Liver (tissue), 9 donors: ENCODE measurements around the gene LHX2. TPM values are rescaled to one million over a fixed set of nuclear protein-coding genes. Genes with fewer than 3 reads are reported as not detected.

Source experiments
- DNase-seq: peaks from one replicate; pipeline ENCODE4 v3.0.0-alpha.2; 2017; ENCODE audit warnings: low spot score
- H3K27ac ChIP-seq, 2 donors: one replicate each; pipeline ENCODE4 v1.7.0; 2013; ENCODE audit warnings: inconsistent platforms in 2 of 2, low read length in 2 of 2, control low read depth in 1 of 2, low read depth in 1 of 2, mild to moderate bottlenecking in 1 of 2
- H3K27me3 ChIP-seq, 4 donors: one replicate each; pipeline versions ENCODE4 v1.6.1 to v1.7.0; 2013; ENCODE audit warnings: low read length in 3 of 4, inconsistent platforms in 1 of 4, mild to moderate bottlenecking in 1 of 4, moderate library complexity in 1 of 4; ENCODE audit not compliant: control insufficient read depth in 4 of 4, insufficient read depth in 4 of 4
- H3K36me3 ChIP-seq, 4 donors: one replicate each; pipeline versions ENCODE4 v1.6.1 to v1.7.0; 2013; ENCODE audit warnings: low read length in 3 of 4, mild to moderate bottlenecking in 3 of 4, low read depth in 1 of 4, moderate library complexity in 1 of 4; ENCODE audit not compliant: control insufficient read depth in 4 of 4, insufficient read depth in 3 of 4
- H3K4me1 ChIP-seq, 4 donors: one replicate each; pipeline versions ENCODE4 v1.6.1 to v1.7.0; 2013; ENCODE audit warnings: low read length in 3 of 4, mild to moderate bottlenecking in 3 of 4, moderate library complexity in 1 of 4; ENCODE audit not compliant: control insufficient read depth in 4 of 4, insufficient read depth in 4 of 4
- H3K4me3 ChIP-seq, 3 donors: one replicate each; pipeline versions ENCODE4 v1.6.1 to v1.7.0; 2013; ENCODE audit warnings: low read length in 3 of 3, control low read depth in 1 of 3, low read depth in 1 of 3, mild to moderate bottlenecking in 1 of 3
- H3K9ac ChIP-seq, 2 donors: one replicate each; pipeline ENCODE4 v1.7.0; 2013; ENCODE audit warnings: low read length in 2 of 2, mild to moderate bottlenecking in 2 of 2, moderate library complexity in 2 of 2, control low read depth in 1 of 2, low read depth in 1 of 2
- H3K9me3 ChIP-seq, 4 donors: one replicate each; pipeline versions ENCODE4 v1.6.1 to v1.7.0; 2013; ENCODE audit warnings: low read length in 3 of 4; ENCODE audit not compliant: control insufficient read depth in 4 of 4
- FOXA1 ChIP-seq: IDR thresholded peaks from 2 replicates; pipeline ENCODE4 v1.6.1; 2016; ENCODE audit warnings: antibody characterized with exemption
- GABPA ChIP-seq, 2 donors: IDR thresholded peaks in 1 of 2; conservative IDR thresholded peaks in 1 of 2; 2 replicates each; pipeline ENCODE4 v1.6.1; 2016; ENCODE audit warnings: antibody characterized with exemption in 2 of 2, mild to moderate bottlenecking in 1 of 2, moderate library complexity in 1 of 2
- MAX ChIP-seq: IDR thresholded peaks from 2 replicates; pipeline ENCODE4 v1.6.1; 2016; ENCODE audit warnings: antibody characterized with exemption
- RAD21 ChIP-seq, 2 donors: IDR thresholded peaks; 2 replicates each; pipeline ENCODE4 v1.6.1; 2016; ENCODE audit warnings: antibody characterized with exemption in 2 of 2, mild to moderate bottlenecking in 2 of 2
- REST ChIP-seq: IDR thresholded peaks from 2 replicates; pipeline ENCODE4 v1.6.1; 2016; ENCODE audit warnings: antibody characterized with exemption, mild to moderate bottlenecking
- TAF1 ChIP-seq: conservative IDR thresholded peaks from 2 replicates; pipeline ENCODE4 v1.6.1; 2016; ENCODE audit warnings: antibody characterized with exemption, mild to moderate bottlenecking
- ZBTB33 ChIP-seq: IDR thresholded peaks from 2 replicates; pipeline ENCODE4 v1.6.1; 2016; ENCODE audit warnings: antibody characterized with exemption
- WGBS: extraction: QIAGEN DNeasy Blood & Tissue Kit; methylation state at CpG from one replicate; pipeline ENCODE4 v1.1.7; 2013; 5-methylcytosine and 5-hydroxymethylcytosine counted together
- polyA plus RNA-seq, 2 donors: library from polyadenylated mRNA; stranded (reverse) in 1 of 2; unstranded in 1 of 2; fragments of 200-250 nt in 1 of 2; fragments of >200 nt in 1 of 2; fragmentation: Nextera tagmentation in 1 of 2; extraction: Ambion mirVana in 1 of 2; gene quantifications; one replicate each; pipeline versions ENCODE4 v1.2.1 to v1.2.3, GENCODE V29; 2013 to 2015
- total RNA-seq, 2 donors: library from RNA; depleted of rRNA; stranded (reverse); fragments of >200 nt; gene quantifications; one replicate each; pipeline ENCODE4 v1.2.3, GENCODE V29; 2014
- TF ChIP-seq, protein P1 (sequence below): fragments of 150-350 bp; IDR thresholded peaks from 2 replicates; pipeline ENCODE4 v1.5.1; 2017; ENCODE audit warnings: improper control_type of control experiment, low read depth, low read length; ENCODE audit not compliant: missing input control
- donor health status: healthy.
- donor health status: healthy.
- donor health status: healthy.
- donor health status: healthy.
- donor health status: healthy.

The LHX2 gene
- total and polyA plus RNA-seq, 4 donors, result 2.0 to 2.5 (median 2.1) TPM

DNA sequence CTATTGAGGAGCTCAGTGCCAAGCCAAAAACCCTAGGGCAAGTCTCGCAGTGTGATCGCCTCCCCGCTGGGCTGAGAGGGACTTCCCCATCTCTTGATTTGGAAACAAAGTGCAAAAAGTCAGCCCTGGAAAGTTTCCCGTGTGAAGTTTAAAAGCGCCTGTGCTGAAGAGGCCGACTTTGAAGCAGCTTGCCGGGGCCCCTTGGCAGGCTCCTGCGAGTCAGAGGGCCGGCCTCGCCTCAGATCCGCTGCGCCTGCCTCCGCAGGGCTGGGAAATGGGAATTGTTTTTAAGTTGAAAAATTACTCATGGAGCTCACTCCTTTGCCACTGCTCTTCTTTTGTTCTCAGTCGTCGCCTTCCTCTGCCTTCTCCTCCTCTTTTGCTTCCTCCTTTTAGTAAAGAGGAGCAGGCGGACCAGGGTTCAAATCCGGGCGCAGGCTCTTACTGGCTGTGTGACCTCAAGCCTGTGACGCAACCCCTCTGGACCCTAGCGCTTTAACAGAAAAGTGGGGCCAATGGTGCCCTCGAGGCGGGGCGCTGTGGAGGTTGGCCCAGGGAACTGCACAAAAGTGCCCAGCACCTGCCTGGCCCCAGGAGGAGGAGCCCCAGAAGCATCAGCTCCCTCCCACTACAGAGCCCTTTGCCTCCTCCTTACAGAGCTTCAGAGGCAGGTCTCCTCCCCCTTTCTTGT, 14.7 kb upstream of the LHX2 start:
- WGBS, result 8% methylated on average over 23 of the region's 23 CpGs

More for the DNA sequence above, 14.7 kb upstream of the LHX2 start:
- Histone ChIP-seq H3K9ac (no peak overlapping the region), H3K36me3 (no peaks in the 10 kb centered on the region), H3K4me1 (peaks cover 2 to 22% (median 12%) of the 10 kb centered on the region in 4 donors), H3K4me3 (no peak overlapping the region), H3K9me3 (no peaks in the 10 kb centered on the region), H3K27me3 (peaks cover 0 to 20% (median 11%) of the 10 kb centered on the region in 4 donors), H3K27ac (no peak overlapping the region)
- no peak for TF ChIP-seq ZBTB33
- no peak for TF ChIP-seq TAF1
- no peak for TF ChIP-seq GABPA (IDR thresholded peaks at IDR 0.05 in 1 of 2, conservative IDR thresholded peaks at IDR 0.05 in 1 of 2)
- no peak for TF ChIP-seq MAX
- no peak for TF ChIP-seq FOXA1
- peak in 1 of 2 donors; percentile 26 for TF ChIP-seq RAD21 (IDR thresholded peaks at IDR 0.05)
- TF ChIP-seq REST, result no peak
- TF ChIP-seq, protein P1, sequence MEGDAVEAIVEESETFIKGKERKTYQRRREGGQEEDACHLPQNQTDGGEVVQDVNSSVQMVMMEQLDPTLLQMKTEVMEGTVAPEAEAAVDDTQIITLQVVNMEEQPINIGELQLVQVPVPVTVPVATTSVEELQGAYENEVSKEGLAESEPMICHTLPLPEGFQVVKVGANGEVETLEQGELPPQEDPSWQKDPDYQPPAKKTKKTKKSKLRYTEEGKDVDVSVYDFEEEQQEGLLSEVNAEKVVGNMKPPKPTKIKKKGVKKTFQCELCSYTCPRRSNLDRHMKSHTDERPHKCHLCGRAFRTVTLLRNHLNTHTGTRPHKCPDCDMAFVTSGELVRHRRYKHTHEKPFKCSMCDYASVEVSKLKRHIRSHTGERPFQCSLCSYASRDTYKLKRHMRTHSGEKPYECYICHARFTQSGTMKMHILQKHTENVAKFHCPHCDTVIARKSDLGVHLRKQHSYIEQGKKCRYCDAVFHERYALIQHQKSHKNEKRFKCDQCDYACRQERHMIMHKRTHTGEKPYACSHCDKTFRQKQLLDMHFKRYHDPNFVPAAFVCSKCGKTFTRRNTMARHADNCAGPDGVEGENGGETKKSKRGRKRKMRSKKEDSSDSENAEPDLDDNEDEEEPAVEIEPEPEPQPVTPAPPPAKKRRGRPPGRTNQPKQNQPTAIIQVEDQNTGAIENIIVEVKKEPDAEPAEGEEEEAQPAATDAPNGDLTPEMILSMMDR, result no peak
- no peak for DNase-seq
